Naive thymus-derived CD8-positive, alpha-beta T cell (primary cell): Measurements from ENCODE around the gene PACS2. TPM values are rescaled to one million over a fixed set of nuclear protein-coding genes. Genes with fewer than 3 reads are reported as not detected.

ENCODE experiments used
- ATAC-seq, 2 donors: fragments of 150-1000 bp; cut with Tn5 transposase in 1 of 2; sonication (Bioruptor Pico), chemical (Tn5 transposase) in 1 of 2; 1 replicate in 1 of 2; 2 replicates in 1 of 2; pipeline ENCODE4 v1.10.0; 2021; ENCODE audit warnings: mild to moderate bottlenecking in 2 of 2, moderate library complexity in 2 of 2
- POLR2A ChIA-PET: fragments of 350-600 bp; sonication (Branson Sonifier 250); formaldehyde crosslinking; loops from one replicate; lab custom pipeline; 2021; ENCODE audit warnings: antibody characterized with exemption; lab: Charles Lee
- DNase-seq, 10 donors: peaks; one replicate each; pipeline versions ENCODE4 v3.0.0 to v3.0.0-alpha.2; 2020 to 2022
- H3K27ac Mint-ChIP-seq, 10 donors: one replicate each; pipeline ENCODE4 v1.8.0; 2020 to 2022; ENCODE audit warnings: mild to moderate bottlenecking in 10 of 10, mixed read lengths in 10 of 10, moderate library complexity in 4 of 10, inconsistent platforms in 1 of 10
- H3K27me3 Mint-ChIP-seq, 5 donors: one replicate each; pipeline ENCODE4 v1.8.0; 2021 to 2022; ENCODE audit warnings: mixed read lengths in 5 of 5
- H3K36me3 Mint-ChIP-seq, 3 donors: one replicate each; pipeline ENCODE4 v1.8.0; 2020 to 2022; ENCODE audit warnings: mixed read lengths in 3 of 3, mild to moderate bottlenecking in 2 of 3, inconsistent platforms in 1 of 3
- H3K4me1 Mint-ChIP-seq, 4 donors: one replicate each; pipeline ENCODE4 v1.8.0; 2021 to 2022; ENCODE audit warnings: mixed read lengths in 4 of 4
- H3K4me3 Mint-ChIP-seq, 10 donors: one replicate each; pipeline ENCODE4 v1.8.0; 2020 to 2022; ENCODE audit warnings: mild to moderate bottlenecking in 10 of 10, mixed read lengths in 10 of 10, moderate library complexity in 6 of 10, inconsistent platforms in 1 of 10
- H3K9me3 Mint-ChIP-seq, 9 donors: one replicate each; pipeline ENCODE4 v1.8.0; 2020 to 2022; ENCODE audit warnings: mixed read lengths in 9 of 9, mild to moderate bottlenecking in 3 of 9, inconsistent platforms in 1 of 9, moderate library complexity in 1 of 9
- polyA plus RNA-seq, 3 donors: library from polyadenylated mRNA; unstranded; fragments of 300-500 nt; fragmentation: Illumina TruSeq; gene quantifications; one replicate each; pipeline ENCODE4 v1.2.3, GENCODE V29; 2021
- total RNA-seq, 8 experiments: library from RNA in 2 of 8; stranded (reverse) in 2 of 8; gene quantifications; one replicate each; pipeline ENCODE4 v1.2.3 and lab custom pipeline; 2021 to 2026

Gene PACS2
- total and polyA plus RNA-seq, 5 experiments from 2014 or later, result 1.7 to 82.1 (median 6.1) TPM

DNA sequence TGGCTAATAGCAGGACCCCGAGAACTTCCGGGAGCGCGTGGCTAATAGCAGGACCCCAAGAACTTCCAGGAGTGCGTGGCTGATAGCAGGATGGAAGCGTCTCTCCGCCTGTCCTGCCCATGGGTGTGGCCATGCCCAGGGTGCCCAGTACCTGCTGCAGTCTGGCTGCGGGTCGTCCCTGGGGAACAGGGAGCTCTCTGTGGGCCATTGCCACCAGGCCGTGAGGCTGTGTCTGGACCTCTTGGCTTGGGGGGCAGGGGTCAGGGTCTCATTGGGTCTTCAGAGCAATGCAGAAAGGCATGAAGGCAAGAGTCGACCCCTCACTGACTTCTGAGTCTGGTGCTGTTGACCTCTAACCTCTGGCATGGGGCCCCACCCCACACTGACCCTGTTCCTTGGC is 35.4 kb downstream of the PACS2 start:
- no peak overlapping the region for H3K4me3 Mint-ChIP-seq
- H3K4me1 Mint-ChIP-seq, result peaks cover 0 to 9% (median 6%) of the 10 kb centered on the region in 4 donors
- peaks cover 0 to 7% (median 5%) of the 10 kb centered on the region in 3 donors for H3K36me3 Mint-ChIP-seq
- DNase-seq (no peak), ATAC-seq (no peak)
- H3K27ac Mint-ChIP-seq, result no peak overlapping the region
- H3K9me3 Mint-ChIP-seq, result peaks cover 0 to 5% (median 0%) of the 10 kb centered on the region in 9 donors
- no peaks in the 10 kb centered on the region for H3K27me3 Mint-ChIP-seq
- POLR2A ChIA-PET, result no interaction called here

DNA sequence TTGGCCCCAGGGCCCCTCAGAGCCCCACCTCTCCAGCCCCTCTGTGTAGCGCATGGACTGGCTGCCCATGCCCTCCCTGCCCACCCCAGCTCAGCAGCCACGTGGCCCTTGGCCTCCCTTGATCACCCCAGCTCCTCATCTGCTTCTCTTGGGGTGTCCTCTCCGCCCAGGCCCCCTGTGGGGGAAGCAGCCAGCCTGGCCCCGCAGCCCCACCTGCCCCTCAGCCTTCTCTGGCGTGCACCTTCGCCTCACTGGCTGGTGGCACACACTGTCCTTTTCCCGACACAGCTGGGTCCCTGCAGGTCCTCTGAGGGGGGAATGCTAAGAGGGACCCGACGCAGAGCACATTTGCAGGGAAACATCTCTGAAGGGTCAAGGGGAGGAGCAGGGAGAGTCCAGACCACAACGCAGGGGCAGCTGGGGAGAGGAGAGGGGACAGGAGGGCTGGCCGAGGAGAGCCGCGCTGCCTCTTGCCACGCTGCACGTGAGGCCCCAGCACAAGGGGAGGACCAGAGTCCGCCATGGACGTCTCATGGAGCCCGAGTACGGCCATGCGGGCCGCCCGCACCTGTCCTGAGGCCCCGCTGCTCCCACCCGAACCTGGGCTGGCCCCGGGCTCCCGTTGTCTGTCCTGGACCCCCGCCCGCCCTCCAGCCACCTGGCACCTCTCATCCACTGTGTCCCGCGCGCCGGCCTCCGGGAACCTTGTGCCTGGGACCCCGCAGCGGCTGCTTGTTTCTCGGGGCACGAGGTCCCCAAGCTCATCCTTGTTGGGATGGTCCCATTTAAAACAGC is 36.1 kb downstream of the PACS2 start:
- DNase-seq, result no peak
- H3K27me3 Mint-ChIP-seq, result no peaks in the 10 kb centered on the region
- no peak for ATAC-seq
- H3K4me1 Mint-ChIP-seq, result peaks cover 0 to 9% (median 5%) of the 10 kb centered on the region in 4 donors
- H3K36me3 Mint-ChIP-seq, result peaks cover 0 to 5% (median 3%) of the 10 kb centered on the region in 3 donors
- no peak overlapping the region for H3K27ac Mint-ChIP-seq
- POLR2A ChIA-PET, result no interaction called here
- H3K9me3 Mint-ChIP-seq, result peaks cover 0 to 4% (median 0%) of the 10 kb centered on the region in 9 donors
- H3K4me3 Mint-ChIP-seq, result no peak overlapping the region

DNA sequence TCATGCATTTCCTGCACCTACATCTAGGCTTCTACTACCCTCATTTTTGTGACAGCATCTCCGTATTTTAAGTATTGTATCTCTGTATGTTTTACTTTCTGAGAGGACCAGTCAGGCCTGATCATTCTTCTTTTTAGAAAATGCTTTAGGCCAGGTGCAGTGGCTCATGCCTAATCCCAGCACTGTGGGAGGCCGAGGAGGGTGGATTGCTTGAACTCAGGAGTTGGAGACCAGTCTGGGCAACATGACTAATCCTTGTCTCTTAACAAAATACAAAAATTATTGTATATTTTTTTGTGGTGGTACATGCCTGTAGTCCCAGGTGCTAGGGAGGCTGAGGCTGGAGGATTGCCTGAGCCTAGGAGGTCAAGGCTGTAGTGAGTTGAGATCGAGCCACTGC is 36.9 kb downstream of the PACS2 start:
- H3K4me1 Mint-ChIP-seq, result peaks cover 0 to 9% (median 3%) of the 10 kb centered on the region in 4 donors
- H3K4me3 Mint-ChIP-seq, result no peak overlapping the region
- DNase-seq, result no peak
- H3K27ac Mint-ChIP-seq, result peak overlapping the region in 1 of 10 donors; percentile 15
- H3K9me3 Mint-ChIP-seq, result no peaks in the 10 kb centered on the region
- H3K27me3 Mint-ChIP-seq, result no peaks in the 10 kb centered on the region
- POLR2A ChIA-PET, result no interaction called here
- H3K36me3 Mint-ChIP-seq, result peaks cover 0 to 2% (median 0%) of the 10 kb centered on the region in 3 donors
- no peak for ATAC-seq

DNA sequence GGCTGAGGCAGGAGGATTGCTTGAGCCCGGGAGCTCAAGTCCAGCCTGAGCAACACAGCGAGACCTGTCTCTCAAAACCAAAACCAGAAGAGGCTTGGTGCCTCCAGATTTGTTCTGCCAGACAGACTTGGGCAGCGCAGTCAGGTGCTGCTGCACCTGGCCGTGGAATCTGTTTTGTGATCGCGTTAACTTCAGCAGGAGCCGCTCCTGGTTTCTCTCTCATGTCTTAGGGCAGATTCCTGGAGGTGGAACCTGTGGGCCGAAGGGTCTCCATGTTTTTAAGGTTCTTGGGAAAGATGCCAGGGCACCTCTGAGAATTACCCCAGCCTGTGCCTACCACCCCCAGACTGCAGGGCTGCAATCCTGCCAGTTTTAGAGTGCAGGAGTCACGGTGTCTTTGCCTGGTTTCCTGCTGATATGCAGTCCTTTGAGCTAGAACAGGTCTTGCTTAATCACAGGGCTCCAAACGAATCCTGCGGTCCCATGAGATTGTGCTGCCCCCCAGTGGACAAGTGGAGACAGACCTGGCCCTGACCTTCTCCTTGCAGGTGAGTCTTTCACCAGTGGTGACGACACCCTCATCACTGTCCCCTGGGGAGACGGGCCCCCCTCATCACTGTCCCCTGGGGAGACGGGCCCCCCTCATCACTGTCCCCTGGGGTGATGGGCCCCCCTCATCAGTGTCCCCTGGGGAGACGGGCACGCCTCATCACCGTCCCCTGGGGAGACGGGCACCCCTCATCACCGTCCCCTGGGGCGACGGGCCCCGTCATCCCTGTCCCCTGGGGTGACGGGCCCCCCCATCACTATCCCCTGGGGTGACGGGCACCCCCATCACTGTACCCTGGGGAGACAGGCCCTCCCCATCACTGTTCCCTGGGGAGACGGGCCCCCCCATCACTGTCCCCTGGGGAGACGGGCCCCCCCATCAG is 37.6 kb downstream of the PACS2 start:
- POLR2A ChIA-PET, result interaction anchor here (1.0 kb wide), 2 partner anchors 37 to 262 kb away, joined by 3 read pairs; partner anchors contain the start of gene PACS2
- peaks cover 0 to 2% (median 0%) of the 10 kb centered on the region in 3 donors for H3K36me3 Mint-ChIP-seq
- peaks cover 0 to 5% (median 2%) of the 10 kb centered on the region in 4 donors for H3K4me1 Mint-ChIP-seq
- no peaks in the 10 kb centered on the region for H3K9me3 Mint-ChIP-seq
- peak overlapping the region in 4 of 10 donors; percentile 49 to 69 (median 60) for H3K27ac Mint-ChIP-seq
- peak; percentile 77 to 93 (median 88) for DNase-seq
- H3K4me3 Mint-ChIP-seq, result no peak overlapping the region
- peak; percentile 99 to 100 for ATAC-seq
- no peaks in the 10 kb centered on the region for H3K27me3 Mint-ChIP-seq

DNA sequence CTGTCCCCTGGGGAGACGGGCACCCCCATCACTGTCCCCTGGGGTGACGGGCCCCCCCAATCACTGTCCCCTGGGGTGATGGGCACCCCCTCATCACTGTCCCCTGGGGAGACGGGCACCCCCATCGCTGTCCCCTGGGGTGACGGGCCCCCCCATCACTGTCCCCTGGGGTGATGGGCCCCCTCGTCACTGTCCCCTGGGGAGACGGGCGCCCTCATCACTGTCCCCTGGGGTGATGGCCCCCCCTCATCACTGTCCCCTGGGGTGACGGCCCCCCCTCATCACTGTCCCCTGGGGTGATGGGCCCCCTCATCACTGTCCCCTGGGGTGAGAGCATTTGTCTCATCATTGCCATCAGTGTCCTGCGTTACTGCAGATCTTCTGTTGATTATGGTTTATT is 38.6 kb downstream of the PACS2 start:
- POLR2A ChIA-PET, result interaction anchor here (1.0 kb wide), 1 partner anchor 263 kb away, joined by 5 read pairs; no protein-coding TSS in a partner anchor
- Mint-ChIP-seq H3K27ac (no peak overlapping the region), H3K27me3 (no peaks in the 10 kb centered on the region), H3K9me3 (no peaks in the 10 kb centered on the region), H3K4me1 (peaks cover 0 to 5% (median 2%) of the 10 kb centered on the region in 4 donors), H3K36me3 (peaks cover 0 to 2% (median 0%) of the 10 kb centered on the region in 3 donors), H3K4me3 (no peak overlapping the region)
- DNase-seq (no peak), ATAC-seq (no peak)

DNA sequence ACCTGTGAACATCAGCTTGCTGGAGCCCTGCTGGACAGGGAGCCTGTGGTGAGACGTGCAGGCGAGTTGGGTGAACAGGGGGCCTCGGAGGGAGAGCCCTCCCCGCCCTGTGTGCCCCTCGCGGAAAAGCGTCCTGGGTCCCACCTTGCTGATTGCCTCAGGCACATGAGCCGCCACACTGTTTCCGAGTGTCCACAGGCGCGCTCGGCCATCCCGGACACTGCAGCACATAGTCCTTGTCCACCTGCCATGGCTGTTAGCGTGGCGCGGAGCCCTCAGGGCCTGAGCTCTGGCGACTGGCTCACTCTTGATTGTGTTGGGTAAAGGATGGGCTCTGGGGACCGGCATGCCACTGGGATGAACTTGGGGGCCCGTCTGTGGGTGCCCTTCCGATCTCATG is 40.0 kb downstream of the PACS2 start:
- no peak overlapping the region for H3K4me3 Mint-ChIP-seq
- POLR2A ChIA-PET, result no interaction called here

DNA sequence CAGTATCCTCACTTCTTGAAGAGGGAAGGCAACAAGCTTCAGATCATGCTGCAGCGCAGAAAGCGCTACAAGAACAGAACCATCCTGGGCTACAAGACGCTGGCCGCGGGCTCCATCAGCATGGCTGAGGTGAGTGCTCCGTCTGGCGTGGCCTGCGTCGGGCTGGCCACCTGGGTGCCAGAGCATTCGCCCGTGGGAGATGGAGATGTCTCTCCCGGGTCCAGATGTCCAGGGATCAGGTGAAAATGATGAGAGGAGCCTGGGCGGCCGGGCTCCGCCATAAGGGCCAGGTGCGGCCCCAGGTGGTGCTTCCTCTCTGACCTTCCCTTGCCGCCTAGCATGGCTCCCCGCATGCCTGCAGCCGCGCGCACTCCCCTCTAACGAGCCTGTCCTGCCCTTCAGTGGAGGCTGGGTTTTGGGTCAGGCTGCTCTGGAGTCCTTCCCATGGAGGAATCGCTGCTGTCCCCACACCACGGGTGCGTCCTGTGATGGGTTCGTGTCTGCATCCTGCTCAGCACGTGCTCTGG is 40.6 kb downstream of the PACS2 start:
- Mint-ChIP-seq H3K4me3 (no peak overlapping the region), H3K4me1 (peaks cover 0 to 5% (median 2%) of the 10 kb centered on the region in 4 donors), H3K27ac (no peak overlapping the region), H3K36me3 (no peaks in the 10 kb centered on the region), H3K9me3 (no peaks in the 10 kb centered on the region), H3K27me3 (no peaks in the 10 kb centered on the region)
- POLR2A ChIA-PET, result no interaction called here
- DNase-seq (peak in 1 of 10 donors; percentile 14), ATAC-seq (no peak)

More for the DNA sequence above, 40.0 kb downstream of the PACS2 start:
- Mint-ChIP-seq H3K27me3 (no peaks in the 10 kb centered on the region), H3K27ac (no peak overlapping the region), H3K4me1 (peaks cover 0 to 5% (median 2%) of the 10 kb centered on the region in 4 donors), H3K9me3 (no peaks in the 10 kb centered on the region), H3K36me3 (peaks cover 0 to 2% (median 0%) of the 10 kb centered on the region in 3 donors)
- no peak for ATAC-seq
- peak in 1 of 10 donors; percentile 31 for DNase-seq

DNA sequence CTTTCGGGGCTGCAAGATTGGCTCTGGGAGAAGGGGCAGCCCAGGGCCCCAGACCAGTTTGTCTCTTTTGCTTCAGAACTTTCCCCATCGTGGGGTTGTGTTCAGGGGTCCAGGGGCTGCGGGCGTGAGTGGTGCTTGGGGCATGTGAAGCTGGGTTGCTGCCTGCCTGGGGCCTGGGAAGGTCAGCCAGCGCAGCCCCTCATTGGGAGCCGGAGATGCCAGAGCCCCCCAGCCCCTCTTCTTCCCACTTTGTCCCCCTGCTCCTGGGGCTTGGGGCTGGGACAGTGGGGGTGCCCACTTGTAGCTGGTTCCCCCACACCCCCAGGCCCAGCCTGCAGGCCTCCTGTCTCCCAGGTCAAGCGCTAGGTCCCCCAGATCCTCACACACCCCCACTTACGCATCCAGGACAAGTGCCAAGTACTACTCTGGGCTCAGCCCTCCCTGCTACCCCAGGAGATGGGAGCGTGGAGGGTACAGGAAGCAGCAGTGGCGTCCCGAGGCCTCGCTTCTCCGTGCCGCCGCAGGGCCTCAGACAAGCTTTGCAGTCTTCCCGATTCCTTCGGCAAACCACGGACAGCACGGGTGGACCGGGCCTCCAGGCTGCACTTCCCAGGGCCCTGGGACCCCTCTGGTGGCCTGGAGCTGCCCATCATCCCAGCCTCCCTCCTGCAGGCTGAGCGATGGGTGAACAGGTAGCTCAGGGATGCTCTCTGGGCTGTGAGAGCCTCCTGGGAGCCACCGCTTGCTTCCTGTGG is 41.5 kb downstream of the PACS2 start:
- DNase-seq, result no peak
- H3K4me1 Mint-ChIP-seq, result peaks cover 0 to 5% (median 2%) of the 10 kb centered on the region in 4 donors
- no peak for ATAC-seq
- POLR2A ChIA-PET, result no interaction called here
- H3K9me3 Mint-ChIP-seq, result no peaks in the 10 kb centered on the region
- H3K27me3 Mint-ChIP-seq, result no peaks in the 10 kb centered on the region
- H3K27ac Mint-ChIP-seq, result no peak overlapping the region
- H3K4me3 Mint-ChIP-seq, result no peak overlapping the region
- peaks cover 0 to 5% (median 0%) of the 10 kb centered on the region in 3 donors for H3K36me3 Mint-ChIP-seq

DNA sequence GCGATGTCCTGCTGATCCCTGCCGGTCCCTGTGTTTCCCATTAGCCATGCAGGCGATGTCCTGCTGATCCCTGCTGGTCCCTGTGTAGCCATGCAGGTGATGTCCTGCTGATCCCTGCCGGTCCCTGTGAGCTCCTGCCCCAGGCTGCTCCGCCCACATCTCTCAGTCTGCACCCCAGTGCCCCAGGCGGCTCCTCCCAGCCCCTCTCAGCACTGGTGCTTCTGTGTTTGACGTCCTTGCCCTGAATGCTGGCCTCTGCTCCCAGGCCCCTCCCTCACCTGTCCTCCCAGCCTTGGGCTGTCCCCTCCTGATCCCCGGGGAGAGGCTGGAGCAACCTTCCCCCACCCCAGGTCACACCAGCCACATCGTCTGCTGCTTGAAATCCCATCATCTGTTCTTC is 42.4 kb downstream of the PACS2 start:
- H3K4me3 Mint-ChIP-seq, result no peak overlapping the region
- POLR2A ChIA-PET, result no interaction called here
- H3K36me3 Mint-ChIP-seq, result peaks cover 0 to 7% (median 0%) of the 10 kb centered on the region in 3 donors
- no peak overlapping the region for H3K27ac Mint-ChIP-seq
- H3K27me3 Mint-ChIP-seq, result no peaks in the 10 kb centered on the region
- ATAC-seq (no peak), DNase-seq (peak in 1 of 10 donors; percentile 50)
- H3K9me3 Mint-ChIP-seq, result no peaks in the 10 kb centered on the region
- peaks cover 0 to 3% (median 1%) of the 10 kb centered on the region in 4 donors for H3K4me1 Mint-ChIP-seq

DNA sequence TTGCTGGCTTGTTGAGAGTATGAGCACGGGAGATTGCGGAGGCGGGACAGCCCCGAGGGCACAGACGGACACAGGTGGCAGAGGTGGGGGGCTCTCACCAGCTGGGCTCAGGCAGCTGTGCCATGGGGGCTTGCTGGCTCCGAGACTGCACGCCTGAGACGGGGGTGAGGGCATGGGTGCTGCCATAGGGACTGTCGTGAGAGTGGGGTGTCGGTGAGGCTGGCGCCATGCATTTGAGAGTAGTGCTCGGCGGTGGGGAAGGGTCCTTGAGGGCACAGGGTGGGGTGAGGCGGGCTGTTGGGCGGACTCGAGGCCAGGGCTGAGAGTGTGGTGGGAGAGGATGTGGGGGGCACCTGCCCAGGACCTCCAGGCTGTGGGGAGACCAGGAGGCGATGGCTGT is 43.1 kb downstream of the PACS2 start:
- H3K27ac Mint-ChIP-seq, result no peak overlapping the region
- POLR2A ChIA-PET, result no interaction called here
- ATAC-seq, result no peak

DNA sequence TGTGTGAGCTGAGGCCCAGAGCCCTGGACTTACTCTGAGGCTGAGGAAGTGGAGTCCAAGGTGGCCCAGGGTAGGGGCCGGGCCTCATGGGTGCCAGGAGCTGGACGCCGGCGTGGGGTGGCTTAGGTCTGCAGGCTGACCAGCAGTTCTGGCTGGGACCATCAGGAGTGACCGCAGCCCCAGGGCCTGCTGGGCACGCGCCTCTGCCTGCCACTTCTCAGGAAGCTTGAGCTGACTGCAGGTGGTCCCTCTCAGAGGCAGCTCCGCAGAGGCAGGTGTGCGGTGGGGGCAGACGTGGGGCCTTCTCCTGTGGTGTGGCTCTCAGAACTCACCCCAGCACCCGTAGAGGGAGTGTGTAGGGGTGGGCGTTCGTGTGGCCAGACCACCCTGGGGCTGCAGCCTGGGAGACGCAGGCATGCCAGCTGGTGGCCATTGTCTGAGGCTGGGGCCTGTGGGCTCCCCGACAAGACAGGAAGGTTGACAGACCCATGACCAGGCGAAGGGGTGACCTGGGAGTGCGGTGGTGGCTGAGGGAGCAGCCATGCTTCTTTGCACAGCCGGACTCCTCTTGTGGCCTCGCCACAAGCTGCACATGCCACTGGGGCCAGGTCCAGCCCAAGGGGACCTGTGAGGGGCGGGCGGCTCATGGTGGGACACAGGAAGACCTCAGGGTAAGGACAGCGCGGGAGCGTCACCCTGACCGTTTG is 43.7 kb downstream of the PACS2 start:
- DNase-seq (peak in 1 of 10 donors; percentile 23), ATAC-seq (no peak)
- Mint-ChIP-seq H3K4me1 (peaks cover 0 to 2% (median 0%) of the 10 kb centered on the region in 4 donors), H3K9me3 (no peaks in the 10 kb centered on the region), H3K27ac (no peak overlapping the region), H3K36me3 (peaks cover 0 to 7% (median 0%) of the 10 kb centered on the region in 3 donors), H3K27me3 (no peaks in the 10 kb centered on the region), H3K4me3 (no peak overlapping the region)
- POLR2A ChIA-PET, result interaction anchor here (0.7 kb wide), 1 partner anchor 39 kb away, joined by 4 read pairs; no protein-coding TSS in a partner anchor

More for the DNA sequence above, 43.1 kb downstream of the PACS2 start:
- Mint-ChIP-seq H3K36me3 (peaks cover 0 to 7% (median 0%) of the 10 kb centered on the region in 3 donors), H3K4me1 (no peaks in the 10 kb centered on the region), H3K9me3 (no peaks in the 10 kb centered on the region), H3K4me3 (no peak overlapping the region), H3K27me3 (no peaks in the 10 kb centered on the region)
- DNase-seq, result peak in 1 of 10 donors; percentile 58
